Choroid plexus epithelial cell (primary cell): ENCODE data around the gene LITAF.

Source experiments
- DNase-seq: peaks from one replicate; pipeline ENCODE4 v3.0.0-alpha.2; 2010; ENCODE audit warnings: low read depth
- H3K4me3 ChIP-seq: 2 replicates; pipeline ENCODE4 v1.5.1; 2011; ENCODE audit warnings: low read depth, mild to moderate bottlenecking, control low read depth, low read length, moderate library complexity
- CTCF ChIP-seq: conservative IDR thresholded peaks from 2 replicates; pipeline ENCODE4 v1.5.1; 2011; ENCODE audit warnings: low read depth, mild to moderate bottlenecking, control low read depth, inconsistent platforms, low read length, moderate library complexity

LITAF gene

DNA sequence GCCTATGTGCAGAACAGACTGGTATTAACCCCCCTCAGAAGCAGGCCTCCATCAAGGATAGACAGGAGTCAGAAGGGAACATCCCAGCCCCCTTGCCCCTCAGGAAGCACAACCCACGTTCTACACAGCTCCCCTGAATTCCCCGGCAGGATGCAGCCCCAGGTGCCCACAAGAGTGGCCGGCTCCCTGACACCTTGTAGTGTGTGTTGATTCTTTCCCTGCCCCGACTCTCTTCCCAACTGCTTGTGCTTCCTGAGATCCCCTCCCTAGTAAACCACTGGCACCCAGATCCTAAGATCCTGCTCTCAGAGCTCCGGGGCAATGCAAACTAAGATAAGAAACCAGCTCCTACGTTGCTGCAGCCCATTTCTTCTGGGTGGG lies 34.8 kb upstream of the LITAF start:
- DNase-seq, result no peak
- H3K4me3 ChIP-seq, result no peak overlapping the region
- TF ChIP-seq CTCF, result no peak

- no peak overlapping the region for H3K4me3 ChIP-seq
- no peak for DNase-seq
- TF ChIP-seq CTCF, result no peak
Measured at GRCh38 chr16:11620243-11621003, 33.7 kb upstream of the LITAF start.

DNA sequence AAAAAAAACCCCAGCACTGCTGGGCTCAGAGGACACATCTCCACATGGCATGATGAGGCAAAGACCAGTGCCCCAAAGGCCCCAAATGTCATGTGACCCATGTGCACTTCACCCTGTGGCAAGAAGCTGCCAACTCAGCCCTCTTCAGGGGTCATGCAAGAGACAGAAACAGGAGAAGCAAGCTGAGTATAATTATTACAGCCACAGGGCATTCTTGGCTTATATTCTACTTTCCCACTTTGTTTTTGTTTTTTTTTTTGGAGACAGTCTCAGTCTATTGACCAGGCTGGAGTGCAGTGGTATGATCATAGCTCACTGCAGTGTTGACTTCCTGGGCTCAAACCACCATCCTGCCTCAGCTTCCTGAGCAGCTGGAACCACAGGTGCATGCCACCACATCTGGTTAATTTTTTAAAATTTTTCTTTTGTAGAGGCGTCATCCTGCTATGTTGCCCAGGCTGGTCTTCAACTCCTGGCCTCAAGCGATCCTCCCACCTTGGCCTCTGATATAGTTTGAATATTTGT lies 32.7 kb upstream of the LITAF start:
- DNase-seq, result no peak
- no peak overlapping the region for H3K4me3 ChIP-seq
- TF ChIP-seq CTCF, result no peak

- H3K4me3 ChIP-seq, result no peak overlapping the region
- no peak for TF ChIP-seq CTCF
- DNase-seq, result no peak
Measured at GRCh38 chr16:11618107-11618717, 31.5 kb upstream of the LITAF start.

DNA sequence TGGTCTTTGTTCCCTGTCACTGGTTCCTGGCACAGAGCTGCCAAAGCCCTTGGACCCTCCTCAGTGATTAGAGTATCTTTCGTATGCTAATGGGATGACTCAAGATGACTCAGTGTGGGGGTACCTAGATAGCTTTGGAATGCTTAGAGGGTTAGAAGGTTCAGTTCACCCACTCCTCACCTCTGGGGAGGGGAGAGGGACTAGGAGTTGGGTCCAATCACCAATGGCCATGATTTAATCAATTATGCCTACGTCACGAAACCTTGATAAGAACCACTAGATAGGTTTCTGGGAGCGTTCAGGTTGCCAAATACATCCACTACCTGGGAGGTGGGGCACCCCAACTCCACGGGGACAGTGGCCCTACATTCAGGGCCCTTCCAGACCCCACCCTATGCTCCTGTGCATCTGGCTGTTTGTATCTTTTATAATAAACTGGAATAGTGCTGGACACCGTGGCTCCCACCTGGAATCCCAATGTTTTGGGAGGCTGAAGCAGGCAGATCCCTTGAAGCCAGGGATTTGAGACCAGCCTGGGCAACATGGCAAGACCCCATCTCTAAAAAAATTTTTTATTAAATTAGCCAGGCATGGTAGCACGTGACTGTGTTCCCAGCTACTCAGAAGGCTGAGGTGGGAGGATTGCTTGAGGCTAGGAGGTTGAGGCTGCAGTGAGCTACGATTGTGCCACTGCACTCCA lies 29.2 kb upstream of the LITAF start:
- no peak for DNase-seq
- no peak overlapping the region for H3K4me3 ChIP-seq

DNA sequence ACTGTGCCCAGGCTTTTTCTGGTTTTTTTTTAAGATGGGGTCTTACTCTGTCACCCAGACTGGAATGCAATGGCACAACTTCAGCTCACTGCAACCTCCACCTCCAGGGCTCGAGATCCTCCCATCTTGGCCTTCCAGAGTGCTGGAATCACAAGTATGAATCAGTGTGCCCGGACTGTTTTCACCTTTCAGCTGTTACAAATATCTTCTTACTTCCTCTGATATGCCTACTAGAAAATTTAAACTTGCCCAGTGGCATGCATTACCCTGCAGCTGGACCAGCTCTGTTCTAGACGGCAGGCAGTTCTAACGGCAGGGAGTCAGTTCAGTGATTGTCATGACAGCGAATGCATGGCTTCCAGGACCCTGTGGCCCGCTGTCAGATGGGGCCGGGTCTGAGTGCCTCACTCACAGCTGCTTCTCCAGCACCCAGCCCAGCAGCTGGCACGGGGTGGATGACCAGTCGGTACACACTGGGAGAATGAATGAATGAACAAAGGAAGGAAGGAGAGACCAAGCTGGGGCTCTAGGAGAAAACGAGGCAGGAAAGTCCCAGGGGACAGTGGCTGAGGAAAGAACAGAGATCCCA lies 28.0 kb upstream of the LITAF start:
- DNase-seq, result no peak
- no peak overlapping the region for H3K4me3 ChIP-seq
- no peak for TF ChIP-seq CTCF

More for the DNA sequence above, 29.2 kb upstream of the LITAF start:
- TF ChIP-seq CTCF, result no peak
